Measurements from ENCODE around the gene ATP6V0D1.

The ATP6V0D1 gene

DNA sequence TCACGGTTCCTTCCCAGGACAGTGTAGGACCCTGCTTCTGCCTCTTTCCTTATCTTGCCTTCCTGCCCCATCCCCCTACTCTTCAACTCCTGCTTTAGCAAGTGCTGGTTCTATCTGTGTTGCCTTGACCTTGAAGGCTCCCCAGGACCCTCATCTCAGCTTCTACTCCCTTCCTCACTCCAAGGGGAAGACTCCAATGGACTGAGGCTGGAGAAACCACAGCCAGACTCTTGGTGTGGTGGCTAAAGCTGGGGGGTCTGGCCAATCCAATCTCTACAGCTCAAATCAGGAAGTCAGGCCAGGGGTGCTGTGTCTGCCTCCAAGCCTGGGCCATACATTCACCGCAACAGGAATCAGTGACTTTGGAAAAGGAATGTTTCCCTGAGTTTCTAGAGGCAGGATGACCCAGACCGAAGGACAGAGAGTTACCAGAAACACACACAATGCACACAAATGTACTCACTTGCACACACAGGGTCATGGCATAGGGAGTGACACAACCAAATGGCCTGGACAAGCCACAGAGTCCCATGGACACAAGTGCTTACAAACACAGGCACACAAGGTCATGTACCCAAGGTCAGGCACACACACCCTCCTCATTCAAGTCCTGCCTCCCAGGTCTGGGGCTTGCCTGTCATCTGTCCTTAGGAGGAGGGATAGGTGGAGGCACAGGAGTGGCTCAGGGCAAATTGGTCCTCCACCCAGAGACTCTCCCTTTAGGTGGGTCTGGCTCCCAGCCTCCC, 51.7 kb downstream of the ATP6V0D1 start:
- Histone ChIP-seq H3K9me3 (ENCODE audit: low read length) (no peaks in the 10 kb centered on the region), H3K4me2 (ENCODE audit: low read length) (no peak overlapping the region), H3K9me2 (ENCODE audit: low read depth, low read length) (no peaks in the 10 kb centered on the region), H3K4me3 (ENCODE audit: low read depth, low read length, poor library complexity, severe bottlenecking) (no peak overlapping the region), H3F3A (ENCODE audit: insufficient read depth, low read length) (no peaks in the 10 kb centered on the region), H3K27me3 (ENCODE audit: insufficient read depth, low read length) (peaks cover 20% of the 10 kb centered on the region; the same call in 1 of the 2 replicates), H3K36me3 (ENCODE audit: insufficient read depth, low read length) (no peaks in the 10 kb centered on the region), H2AFZ (ENCODE audit: low read length) (no peak overlapping the region), H3K4me1 (ENCODE audit: insufficient read depth, low read length, severe bottlenecking) (peaks cover 11% of the 10 kb centered on the region), H4K20me1 (ENCODE audit: insufficient read depth, low read length) (no peaks in the 10 kb centered on the region), H3K79me2 (ENCODE audit: insufficient read depth, low read length) (no peaks in the 10 kb centered on the region), H3K9ac (ENCODE audit: low read length) (no peak overlapping the region), H3K27ac (ENCODE audit: low read depth, low read length, poor library complexity, severe bottlenecking) (no peak overlapping the region)
- TF ChIP-seq, protein P1, sequence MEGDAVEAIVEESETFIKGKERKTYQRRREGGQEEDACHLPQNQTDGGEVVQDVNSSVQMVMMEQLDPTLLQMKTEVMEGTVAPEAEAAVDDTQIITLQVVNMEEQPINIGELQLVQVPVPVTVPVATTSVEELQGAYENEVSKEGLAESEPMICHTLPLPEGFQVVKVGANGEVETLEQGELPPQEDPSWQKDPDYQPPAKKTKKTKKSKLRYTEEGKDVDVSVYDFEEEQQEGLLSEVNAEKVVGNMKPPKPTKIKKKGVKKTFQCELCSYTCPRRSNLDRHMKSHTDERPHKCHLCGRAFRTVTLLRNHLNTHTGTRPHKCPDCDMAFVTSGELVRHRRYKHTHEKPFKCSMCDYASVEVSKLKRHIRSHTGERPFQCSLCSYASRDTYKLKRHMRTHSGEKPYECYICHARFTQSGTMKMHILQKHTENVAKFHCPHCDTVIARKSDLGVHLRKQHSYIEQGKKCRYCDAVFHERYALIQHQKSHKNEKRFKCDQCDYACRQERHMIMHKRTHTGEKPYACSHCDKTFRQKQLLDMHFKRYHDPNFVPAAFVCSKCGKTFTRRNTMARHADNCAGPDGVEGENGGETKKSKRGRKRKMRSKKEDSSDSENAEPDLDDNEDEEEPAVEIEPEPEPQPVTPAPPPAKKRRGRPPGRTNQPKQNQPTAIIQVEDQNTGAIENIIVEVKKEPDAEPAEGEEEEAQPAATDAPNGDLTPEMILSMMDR (IDR thresholded peaks at IDR 0.05; ENCODE audit: low read length): no peak
- TF ChIP-seq EZH2 (IDR thresholded peaks at IDR 0.05; ENCODE audit: borderline replicate concordance, low read length): no peak

DNA sequence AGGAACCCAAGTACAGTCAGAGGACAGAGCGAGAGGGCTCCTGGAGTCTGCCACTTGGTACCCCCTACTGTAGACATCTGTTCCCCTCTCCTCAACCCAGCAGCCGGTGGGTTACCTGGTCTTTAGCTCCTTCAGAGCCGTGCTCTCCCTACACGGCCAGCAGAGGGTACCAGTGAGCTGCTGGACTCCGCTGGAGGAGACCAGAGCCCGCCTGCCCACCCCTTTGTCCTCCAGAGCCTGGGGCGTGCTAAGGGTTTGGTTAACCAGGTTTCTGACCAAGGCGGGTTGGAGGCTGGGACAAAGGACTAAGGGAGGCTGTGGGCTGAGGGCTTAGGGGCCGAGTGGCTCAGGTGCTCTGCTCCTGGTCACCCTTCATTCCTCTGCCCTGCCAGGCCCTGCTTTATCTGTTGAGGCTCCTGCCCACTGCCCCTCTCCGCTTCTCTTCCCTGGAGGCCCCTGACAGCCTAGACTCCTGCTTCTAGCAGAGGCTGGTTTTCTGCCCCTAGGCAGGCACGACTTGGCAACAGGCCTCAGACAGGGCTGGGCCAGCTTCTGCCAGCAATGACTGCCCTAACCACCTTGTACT, 52.7 kb downstream of the ATP6V0D1 start:
- H3F3A ChIP-seq (ENCODE audit: insufficient read depth, low read length): no peaks in the 10 kb centered on the region
- no peak overlapping the region for H3K4me3 ChIP-seq (ENCODE audit: low read depth, low read length, poor library complexity, severe bottlenecking)
- TF ChIP-seq, protein P1 (IDR thresholded peaks at IDR 0.05; ENCODE audit: low read length): peak; percentile 73
- TF ChIP-seq EZH2 (IDR thresholded peaks at IDR 0.05; ENCODE audit: borderline replicate concordance, low read length): no peak
- H3K27ac ChIP-seq (ENCODE audit: low read depth, low read length, poor library complexity, severe bottlenecking): no peak overlapping the region
- H3K4me2 ChIP-seq (ENCODE audit: low read length): no peak overlapping the region
- H3K79me2 ChIP-seq (ENCODE audit: insufficient read depth, low read length): no peaks in the 10 kb centered on the region
- no peak overlapping the region for H3K9ac ChIP-seq (ENCODE audit: low read length)
- H3K9me2 ChIP-seq (ENCODE audit: low read depth, low read length): no peaks in the 10 kb centered on the region
- H3K4me1 ChIP-seq (ENCODE audit: insufficient read depth, low read length, severe bottlenecking): peaks cover 11% of the 10 kb centered on the region
- H2AFZ ChIP-seq (ENCODE audit: low read length): no peak overlapping the region
- no peaks in the 10 kb centered on the region for H3K9me3 ChIP-seq (ENCODE audit: low read length)
- H4K20me1 ChIP-seq (ENCODE audit: insufficient read depth, low read length): no peaks in the 10 kb centered on the region
- H3K27me3 ChIP-seq (ENCODE audit: insufficient read depth, low read length): peaks cover 20% of the 10 kb centered on the region; the same call in 1 of the 2 replicates
- no peaks in the 10 kb centered on the region for H3K36me3 ChIP-seq (ENCODE audit: insufficient read depth, low read length)

DNA sequence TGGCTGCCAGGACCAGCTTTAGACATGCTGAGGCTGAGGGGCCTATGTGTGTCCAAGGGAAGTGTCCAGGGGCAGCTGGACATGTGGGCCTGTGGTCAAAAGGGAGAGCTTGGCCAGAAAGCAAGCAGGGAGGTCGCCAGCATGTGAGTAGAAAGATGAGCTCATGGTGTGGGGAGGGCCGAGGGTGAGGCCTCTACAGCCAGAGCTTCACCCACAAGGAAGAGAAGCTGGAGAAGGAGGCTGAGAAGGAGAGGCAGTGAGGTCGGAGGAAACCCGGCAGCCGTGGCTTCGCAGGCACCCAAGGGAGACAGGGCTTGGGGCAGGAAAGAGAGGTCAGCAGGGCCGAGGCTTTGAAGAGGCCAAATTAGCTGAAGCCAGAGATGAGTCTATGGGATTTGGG, 54.0 kb downstream of the ATP6V0D1 start:
- Histone ChIP-seq H3K36me3 (ENCODE audit: insufficient read depth, low read length) (no peaks in the 10 kb centered on the region), H3K4me2 (ENCODE audit: low read length) (no peak overlapping the region), H3K4me3 (ENCODE audit: low read depth, low read length, poor library complexity, severe bottlenecking) (no peak overlapping the region), H3K27ac (ENCODE audit: low read depth, low read length, poor library complexity, severe bottlenecking) (no peak overlapping the region), H3K9me2 (ENCODE audit: low read depth, low read length) (no peaks in the 10 kb centered on the region), H3K4me1 (ENCODE audit: insufficient read depth, low read length, severe bottlenecking) (peaks cover 11% of the 10 kb centered on the region), H3K27me3 (ENCODE audit: insufficient read depth, low read length) (peaks cover 20% of the 10 kb centered on the region; the same call in 1 of the 2 replicates), H4K20me1 (ENCODE audit: insufficient read depth, low read length) (no peaks in the 10 kb centered on the region), H3F3A (ENCODE audit: insufficient read depth, low read length) (no peaks in the 10 kb centered on the region), H2AFZ (ENCODE audit: low read length) (no peak overlapping the region), H3K79me2 (ENCODE audit: insufficient read depth, low read length) (no peaks in the 10 kb centered on the region), H3K9me3 (ENCODE audit: low read length) (no peaks in the 10 kb centered on the region), H3K9ac (ENCODE audit: low read length) (no peak overlapping the region)
- TF ChIP-seq, protein P1 (IDR thresholded peaks at IDR 0.05; ENCODE audit: low read length): no peak
- no peak for TF ChIP-seq EZH2 (IDR thresholded peaks at IDR 0.05; ENCODE audit: borderline replicate concordance, low read length)
